Bone marrow (tissue), 2 donors: Measurements from ENCODE around the gene ACY1.

Experiments used
- DNase-seq, 2 donors: peaks; one replicate each; lab custom pipeline; 2025; lab: John Stamatoyannopoulos, UW

The ACY1 gene

GRCh38 chr3:51963951-51964451 is 19.3 kb upstream of the ACY1 start:
- DNase-seq, result no peak

GRCh38 chr3:51964521-51964920 is 18.8 kb upstream of the ACY1 start:
- DNase-seq, result no peak

- no peak for DNase-seq
Observed at GRCh38 chr3:51966016-51966415, 17.3 kb upstream of the ACY1 start.

- DNase-seq, result no peak
Observed at GRCh38 chr3:51966486-51966885, 16.8 kb upstream of the ACY1 start.

GRCh38 chr3:51966922-51967383 is 16.4 kb upstream of the ACY1 start:
- DNase-seq, result no peak

- DNase-seq, result no peak
Observed at GRCh38 chr3:51967384-51968169, 15.8 kb upstream of the ACY1 start, which contains the start of gene PCBP4. Gene PCBP4, minus strand, starts transcription at chr3:51967454. Its CDS starts 6,214 bp downstream, at chr3:51961240.

GRCh38 chr3:51968170-51968775 is 15.1 kb upstream of the ACY1 start:
- no peak for DNase-seq

- no peak for DNase-seq
Observed at GRCh38 chr3:51968883-51969678, 14.3 kb upstream of the ACY1 start.

- DNase-seq, result no peak
Observed at GRCh38 chr3:51969841-51970240, 13.5 kb upstream of the ACY1 start.

- no peak for DNase-seq
Observed at GRCh38 chr3:51970606-51971300, 12.6 kb upstream of the ACY1 start.

- DNase-seq, result no peak
Observed at GRCh38 chr3:51971350-51971749, 12.0 kb upstream of the ACY1 start.

- no peak for DNase-seq
Observed at GRCh38 chr3:51974277-51974962, 8.9 kb upstream of the ACY1 start.

GRCh38 chr3:51974963-51975851 is 8.1 kb upstream of the ACY1 start, which contains the start of gene ABHD14A:
Gene ABHD14A, plus strand, starts transcription at chr3:51975064. Its CDS starts 72 bp downstream, at chr3:51975136.
- peak in 1 of 2 donors; percentile 50 for DNase-seq

- DNase-seq, result no peak
Observed at GRCh38 chr3:51975852-51976549, 7.3 kb upstream of the ACY1 start.

- DNase-seq, result no peak
Observed at GRCh38 chr3:51977446-51978142, 5.7 kb upstream of the ACY1 start.

GRCh38 chr3:51978143-51978502 is 5.2 kb upstream of the ACY1 start:
- DNase-seq, result no peak

GRCh38 chr3:51980253-51980652 is 3.1 kb upstream of the ACY1 start:
- DNase-seq, result no peak

GRCh38 chr3:51982352-51982837 is 940 bp upstream of the ACY1 start:
- DNase-seq, result no peak
